ENCODE results near the gene PPARG. TPM values are rescaled to one million over a fixed set of nuclear protein-coding genes. Genes with fewer than 3 reads are reported as not detected.

PPARG gene
- total RNA-seq, 4 donors from 2014 or later, result 26.4 to 46.4 (median 37.4) TPM

DNA sequence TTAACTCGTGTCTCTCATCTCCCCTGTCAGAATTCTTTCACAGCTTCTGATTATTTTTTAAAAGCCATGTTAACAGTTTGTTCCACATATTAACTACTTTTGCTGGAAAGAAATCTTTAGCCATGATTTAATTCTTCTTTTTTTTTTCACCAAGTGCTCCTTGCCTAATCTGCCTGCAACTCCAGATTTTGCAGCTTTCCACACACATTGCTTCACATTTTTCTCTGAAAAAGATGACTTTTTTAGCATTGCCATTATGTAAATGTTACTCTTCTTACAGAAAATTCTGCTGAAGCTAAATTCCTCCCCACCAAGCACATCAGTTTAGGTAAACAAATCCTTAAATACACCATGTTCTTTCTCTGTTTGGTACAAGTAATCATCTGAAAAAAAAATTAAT, 23.4 kb upstream of the PPARG start:
- no peak overlapping the region for H3K27ac ChIP-seq

DNA sequence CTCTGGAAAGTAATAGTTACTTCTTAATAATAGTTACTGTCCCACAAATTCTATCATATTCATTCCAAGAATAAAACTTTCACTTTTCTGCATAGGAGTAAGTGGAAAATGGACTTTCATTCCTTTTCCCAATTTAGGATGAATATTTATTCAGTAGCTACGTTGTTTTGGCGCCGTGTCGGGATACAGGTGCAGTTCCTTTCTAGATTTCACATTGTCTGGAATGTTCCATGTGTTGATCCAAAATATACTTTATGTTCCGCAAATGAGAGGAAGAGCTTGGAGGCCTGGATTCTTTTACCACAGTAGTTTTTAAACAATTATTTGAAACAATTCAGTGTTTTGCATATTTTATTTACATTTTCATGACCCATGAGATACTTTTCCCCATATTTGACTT, 22.8 kb upstream of the PPARG start:
- no peaks in the 10 kb centered on the region for H3K36me3 ChIP-seq
- no peaks in the 10 kb centered on the region for H3K9me3 ChIP-seq
- no peaks in the 10 kb centered on the region for H3K27me3 ChIP-seq
- no peak overlapping the region for H3K4me3 ChIP-seq
- peaks cover 0 to 4% (median 0%) of the 10 kb centered on the region in 4 donors for H3K4me1 ChIP-seq
- H3K27ac ChIP-seq, result no peak overlapping the region
- TF ChIP-seq CTCF (IDR thresholded peaks at IDR 0.05) (no peak), POLR2A (IDR thresholded peaks at IDR 0.05) (no peak)
- no peak for DNase-seq

More for the DNA sequence above, 23.4 kb upstream of the PPARG start:
- H3K36me3 ChIP-seq, result no peaks in the 10 kb centered on the region
- H3K4me3 ChIP-seq, result no peak overlapping the region
- H3K27me3 ChIP-seq, result no peaks in the 10 kb centered on the region
- TF ChIP-seq CTCF (IDR thresholded peaks at IDR 0.05) (no peak), POLR2A (IDR thresholded peaks at IDR 0.05) (no peak)
- no peaks in the 10 kb centered on the region for H3K9me3 ChIP-seq
- peaks cover 0 to 4% (median 0%) of the 10 kb centered on the region in 4 donors for H3K4me1 ChIP-seq
- no peak for DNase-seq

DNA sequence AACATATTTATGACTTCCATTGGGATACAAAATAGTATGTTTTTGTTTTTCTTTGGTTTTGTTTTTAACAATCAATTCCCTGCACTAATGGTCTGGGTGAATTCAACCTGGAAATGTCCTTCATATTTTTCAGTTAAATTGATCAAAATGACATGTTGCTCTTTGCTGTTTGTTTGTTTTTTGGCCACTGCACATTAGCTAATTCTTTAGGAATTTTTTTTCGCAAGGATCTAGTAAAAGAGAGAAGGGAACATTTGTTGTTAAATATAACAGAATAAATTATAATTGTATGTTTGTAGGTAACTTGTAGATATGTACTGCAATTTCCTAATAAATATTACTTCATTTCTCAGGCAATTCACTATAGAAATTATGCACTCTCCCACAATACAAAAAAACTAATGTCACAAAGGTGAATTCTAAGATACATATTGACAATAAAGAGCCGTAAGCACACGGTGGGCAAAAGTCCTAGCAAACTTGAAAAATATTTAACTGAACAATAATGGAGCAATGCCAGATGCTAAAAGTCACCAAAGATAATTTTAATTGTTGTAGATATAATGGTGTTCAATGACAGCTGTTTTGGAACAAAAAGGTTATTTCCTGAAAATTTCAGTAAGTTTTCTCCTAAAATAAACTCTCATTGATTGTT, 21.4 kb upstream of the PPARG start:
- TF ChIP-seq CTCF (IDR thresholded peaks at IDR 0.05) (no peak), POLR2A (IDR thresholded peaks at IDR 0.05) (no peak)
- Histone ChIP-seq H3K9me3 (no peaks in the 10 kb centered on the region), H3K4me3 (no peak overlapping the region), H3K27me3 (no peaks in the 10 kb centered on the region), H3K4me1 (peaks cover 0 to under 1% (median 0%) of the 10 kb centered on the region in 4 donors), H3K36me3 (no peaks in the 10 kb centered on the region), H3K27ac (no peak overlapping the region)
- no peak for DNase-seq

DNA sequence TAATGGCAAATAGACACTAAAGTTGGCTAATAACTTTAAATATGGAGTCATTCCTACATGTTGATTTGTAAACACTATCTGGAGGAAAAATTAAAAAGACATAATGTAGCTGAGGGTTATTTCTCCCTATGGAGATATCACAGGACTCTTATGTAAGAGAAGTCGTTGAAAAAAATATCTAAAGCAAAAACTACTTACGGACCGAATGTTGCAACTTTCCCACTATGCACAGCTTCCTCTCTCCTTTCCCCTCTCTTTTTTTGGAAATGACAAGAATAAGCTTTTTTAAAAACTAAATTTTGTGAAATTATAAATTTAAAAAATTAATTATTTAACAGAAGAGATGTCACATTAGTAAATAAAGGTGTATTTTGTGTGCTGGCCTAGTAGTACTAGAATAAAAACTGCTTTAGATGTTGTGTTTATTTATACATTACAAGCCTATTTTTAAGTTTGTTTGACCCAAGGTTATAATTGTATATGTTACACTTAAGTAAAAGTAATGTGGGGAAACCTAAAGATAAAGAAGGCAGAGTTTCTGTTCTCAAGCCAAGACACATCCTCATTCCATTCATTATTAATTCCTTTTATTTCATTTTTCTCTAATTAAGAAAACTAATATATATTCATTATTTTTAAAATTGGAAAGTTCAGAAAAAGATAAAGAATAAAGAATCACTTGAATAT, 20.7 kb upstream of the PPARG start:
- no peak for DNase-seq
- TF ChIP-seq CTCF (IDR thresholded peaks at IDR 0.05) (no peak), POLR2A (IDR thresholded peaks at IDR 0.05) (no peak)
- H3K4me3 ChIP-seq, result no peak overlapping the region

DNA sequence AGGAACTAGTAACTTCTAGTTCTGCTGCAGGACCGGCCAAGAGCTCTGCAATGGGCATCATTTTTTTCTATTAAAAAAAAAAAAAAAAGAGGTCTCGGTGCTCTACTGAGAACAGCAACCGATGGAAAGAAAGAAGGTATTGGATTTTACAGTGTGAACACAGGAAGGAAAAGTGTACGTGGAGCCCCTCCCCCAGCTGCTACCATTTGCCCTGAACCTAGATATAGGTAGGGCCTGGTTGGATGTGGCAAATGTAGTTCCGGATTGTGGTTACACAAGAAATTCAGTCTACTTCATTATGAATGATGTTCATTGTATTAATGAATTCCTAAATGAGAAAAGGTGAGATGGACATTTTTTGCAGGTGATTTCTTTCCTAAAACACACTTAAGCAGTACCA, 17.9 kb upstream of the PPARG start:
- Histone ChIP-seq H3K27ac (no peak overlapping the region), H3K36me3 (no peaks in the 10 kb centered on the region), H3K4me1 (no peaks in the 10 kb centered on the region), H3K9me3 (no peaks in the 10 kb centered on the region), H3K27me3 (no peaks in the 10 kb centered on the region), H3K4me3 (no peak overlapping the region)
- TF ChIP-seq CTCF (IDR thresholded peaks at IDR 0.05) (no peak), POLR2A (IDR thresholded peaks at IDR 0.05) (no peak)
- DNase-seq, result no peak

More for the DNA sequence above, 20.7 kb upstream of the PPARG start:
- Histone ChIP-seq H3K36me3 (no peaks in the 10 kb centered on the region), H3K9me3 (no peaks in the 10 kb centered on the region), H3K4me1 (no peaks in the 10 kb centered on the region), H3K27ac (no peak overlapping the region), H3K27me3 (no peaks in the 10 kb centered on the region)

Measured in Peyer's patch (tissue), 4 donors.